HUES64 (cell line): ENCODE measurements around the gene DOCK9. TPM values are rescaled to one million over a fixed set of nuclear protein-coding genes. Genes with fewer than 3 reads are reported as not detected.

Experiments
- H3K27ac ChIP-seq: 2 replicates; pipeline ENCODE4 v1.7.0; 2013; ENCODE audit warnings: low read depth, low read length, inconsistent platforms
- H3K27me3 ChIP-seq: 2 replicates; pipeline ENCODE4 v1.6.1; 2013; ENCODE audit warnings: mild to moderate bottlenecking, low read length; ENCODE audit not compliant: insufficient read depth
- H3K36me3 ChIP-seq: 2 replicates; pipeline ENCODE4 v1.6.1; 2013; ENCODE audit warnings: mild to moderate bottlenecking, low read length; ENCODE audit not compliant: insufficient read depth
- H3K4me1 ChIP-seq: 2 replicates; pipeline ENCODE4 v1.6.1; 2013; ENCODE audit warnings: mild to moderate bottlenecking, low read length, moderate library complexity; ENCODE audit not compliant: insufficient read depth
- H3K4me3 ChIP-seq: 2 replicates; pipeline ENCODE4 v1.5.1; 2013; ENCODE audit warnings: mild to moderate bottlenecking, low read length, moderate library complexity
- H3K9ac ChIP-seq: 2 replicates; pipeline ENCODE4 v1.6.1; 2013; ENCODE audit warnings: mild to moderate bottlenecking, low read depth, low read length
- H3K9me3 ChIP-seq: 2 replicates; pipeline ENCODE4 v1.6.1; 2013; ENCODE audit warnings: low read depth, low read length; ENCODE audit not compliant: insufficient read depth
- WGBS: fragments of 150-250, 120-280 bp; methylation state at CpG from one replicate; pipeline ENCODE4 v1.1.7; 2013; ENCODE audit warnings: missing lambda C conversion rate; 5-methylcytosine and 5-hydroxymethylcytosine counted together
- polyA plus RNA-seq, 2 experiments: library from polyadenylated mRNA; stranded (reverse); fragments of 50-300 nt; gene quantifications; one replicate each; pipeline ENCODE4 v1.2.3, GENCODE V29; 2013

Gene DOCK9, protein sequence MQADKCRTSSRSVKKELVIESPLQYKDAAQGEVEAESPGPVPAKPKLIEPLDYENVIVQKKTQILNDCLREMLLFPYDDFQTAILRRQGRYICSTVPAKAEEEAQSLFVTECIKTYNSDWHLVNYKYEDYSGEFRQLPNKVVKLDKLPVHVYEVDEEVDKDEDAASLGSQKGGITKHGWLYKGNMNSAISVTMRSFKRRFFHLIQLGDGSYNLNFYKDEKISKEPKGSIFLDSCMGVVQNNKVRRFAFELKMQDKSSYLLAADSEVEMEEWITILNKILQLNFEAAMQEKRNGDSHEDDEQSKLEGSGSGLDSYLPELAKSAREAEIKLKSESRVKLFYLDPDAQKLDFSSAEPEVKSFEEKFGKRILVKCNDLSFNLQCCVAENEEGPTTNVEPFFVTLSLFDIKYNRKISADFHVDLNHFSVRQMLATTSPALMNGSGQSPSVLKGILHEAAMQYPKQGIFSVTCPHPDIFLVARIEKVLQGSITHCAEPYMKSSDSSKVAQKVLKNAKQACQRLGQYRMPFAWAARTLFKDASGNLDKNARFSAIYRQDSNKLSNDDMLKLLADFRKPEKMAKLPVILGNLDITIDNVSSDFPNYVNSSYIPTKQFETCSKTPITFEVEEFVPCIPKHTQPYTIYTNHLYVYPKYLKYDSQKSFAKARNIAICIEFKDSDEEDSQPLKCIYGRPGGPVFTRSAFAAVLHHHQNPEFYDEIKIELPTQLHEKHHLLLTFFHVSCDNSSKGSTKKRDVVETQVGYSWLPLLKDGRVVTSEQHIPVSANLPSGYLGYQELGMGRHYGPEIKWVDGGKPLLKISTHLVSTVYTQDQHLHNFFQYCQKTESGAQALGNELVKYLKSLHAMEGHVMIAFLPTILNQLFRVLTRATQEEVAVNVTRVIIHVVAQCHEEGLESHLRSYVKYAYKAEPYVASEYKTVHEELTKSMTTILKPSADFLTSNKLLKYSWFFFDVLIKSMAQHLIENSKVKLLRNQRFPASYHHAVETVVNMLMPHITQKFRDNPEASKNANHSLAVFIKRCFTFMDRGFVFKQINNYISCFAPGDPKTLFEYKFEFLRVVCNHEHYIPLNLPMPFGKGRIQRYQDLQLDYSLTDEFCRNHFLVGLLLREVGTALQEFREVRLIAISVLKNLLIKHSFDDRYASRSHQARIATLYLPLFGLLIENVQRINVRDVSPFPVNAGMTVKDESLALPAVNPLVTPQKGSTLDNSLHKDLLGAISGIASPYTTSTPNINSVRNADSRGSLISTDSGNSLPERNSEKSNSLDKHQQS (N-terminal part only)
- polyA plus RNA-seq (2013, experiment 1 of 2): 10.6 TPM
- polyA plus RNA-seq (2013, experiment 2 of 2): 16.7 TPM

DNA sequence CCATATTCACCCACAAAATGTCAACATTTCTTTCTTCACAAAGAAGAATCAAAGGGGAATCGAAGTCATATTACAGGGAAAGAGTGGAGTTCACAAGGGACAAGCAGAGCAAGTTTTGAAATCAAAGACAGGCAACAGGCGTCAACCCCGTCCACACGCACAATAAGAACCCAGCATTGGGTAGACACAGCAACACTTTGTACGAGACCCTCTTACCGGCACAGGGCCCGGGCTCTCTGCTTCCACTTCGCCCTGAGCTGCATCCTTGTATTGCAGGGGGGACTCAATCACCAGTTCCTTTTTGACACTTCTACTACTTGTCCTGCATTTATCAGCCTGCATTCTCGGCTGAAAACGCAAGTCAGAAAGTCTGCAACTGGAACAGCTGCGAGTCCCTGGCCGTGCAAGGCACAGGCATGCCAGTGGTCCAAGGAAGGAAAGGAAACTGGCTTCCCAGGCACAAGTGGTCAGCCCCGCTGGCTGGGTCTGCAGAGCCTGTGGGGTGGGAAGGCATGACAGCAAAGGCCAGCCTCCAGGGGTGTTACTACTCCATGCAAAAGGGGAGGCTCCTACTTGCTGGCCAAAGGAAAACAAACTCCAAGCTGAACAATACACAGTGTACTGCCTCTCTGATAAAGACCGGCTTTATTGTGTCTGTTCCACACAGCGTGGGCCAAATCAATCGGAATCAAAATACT, at the start of gene DOCK9:
Gene DOCK9, minus strand, starts transcription at position 497 of the 698 bp plus-strand sequence. Its CDS starts 155 bp downstream, at position 342.
- peaks cover 34% of the 10 kb centered on the region for H3K4me1 ChIP-seq
- H3K27ac ChIP-seq: no peak within 1 kb of the TSS
- H3K9me3 ChIP-seq: no peaks in the 10 kb centered on the region
- no peak within 1 kb of the TSS for H3K9ac ChIP-seq
- no peaks in the 10 kb centered on the region for H3K27me3 ChIP-seq
- no peak within 1 kb of the TSS for H3K4me3 ChIP-seq
- WGBS: 80% methylated on average over 16 of the region's 16 CpGs
- H3K36me3 ChIP-seq: no peaks in the 10 kb centered on the region

DNA sequence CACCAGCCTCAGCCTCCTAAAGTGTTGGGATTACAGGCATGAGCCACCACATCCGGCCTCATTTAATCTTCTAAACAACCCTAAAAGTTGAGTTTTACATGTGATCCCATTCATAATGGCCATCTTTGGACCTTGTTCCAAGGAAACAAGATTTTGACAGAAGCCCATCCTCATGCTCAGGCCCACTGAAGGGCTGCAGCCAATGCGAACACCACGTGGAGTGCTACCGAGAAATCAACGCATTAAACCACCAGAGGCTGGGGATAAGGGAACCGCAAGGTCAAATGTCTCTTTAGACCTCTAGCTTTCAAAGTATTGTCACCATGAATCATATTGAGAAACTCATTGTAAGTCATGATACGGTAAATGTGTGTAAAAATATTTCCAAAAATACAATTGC, 49.4 kb upstream of the DOCK9 start:
- H3K36me3 ChIP-seq: no peaks in the 10 kb centered on the region
- no peaks in the 10 kb centered on the region for H3K9me3 ChIP-seq
- WGBS: 95% methylated on average over 6 of the region's 7 CpGs
- H3K4me3 ChIP-seq: no peak overlapping the region
- no peak overlapping the region for H3K9ac ChIP-seq
- no peaks in the 10 kb centered on the region for H3K4me1 ChIP-seq
- no peaks in the 10 kb centered on the region for H3K27me3 ChIP-seq
- no peak overlapping the region for H3K27ac ChIP-seq

DNA sequence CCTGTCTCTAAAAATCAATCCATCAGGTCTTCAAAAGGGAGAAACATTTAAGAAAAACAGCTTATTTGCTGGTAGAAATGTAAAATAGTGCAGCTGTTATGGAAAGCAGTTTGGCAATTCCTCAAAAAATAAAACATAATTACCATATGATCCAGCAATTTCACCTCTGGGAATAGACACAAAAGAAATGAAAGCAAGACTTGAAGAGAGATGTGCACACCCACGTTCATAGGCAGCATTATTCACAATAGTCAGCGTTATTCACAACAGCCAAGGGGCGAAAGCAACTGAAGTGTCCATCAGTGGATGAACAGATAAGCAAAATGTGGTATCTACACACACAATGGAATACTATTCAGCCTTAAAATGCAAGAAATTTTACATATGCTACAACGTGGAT, 45.1 kb upstream of the DOCK9 start:
- Histone ChIP-seq H3K27ac (no peak overlapping the region), H3K4me1 (no peaks in the 10 kb centered on the region), H3K4me3 (no peak overlapping the region), H3K9me3 (no peaks in the 10 kb centered on the region), H3K36me3 (no peaks in the 10 kb centered on the region), H3K9ac (no peak overlapping the region), H3K27me3 (no peaks in the 10 kb centered on the region)
- 86% methylated on average over 4 of the region's 4 CpGs for WGBS

DNA sequence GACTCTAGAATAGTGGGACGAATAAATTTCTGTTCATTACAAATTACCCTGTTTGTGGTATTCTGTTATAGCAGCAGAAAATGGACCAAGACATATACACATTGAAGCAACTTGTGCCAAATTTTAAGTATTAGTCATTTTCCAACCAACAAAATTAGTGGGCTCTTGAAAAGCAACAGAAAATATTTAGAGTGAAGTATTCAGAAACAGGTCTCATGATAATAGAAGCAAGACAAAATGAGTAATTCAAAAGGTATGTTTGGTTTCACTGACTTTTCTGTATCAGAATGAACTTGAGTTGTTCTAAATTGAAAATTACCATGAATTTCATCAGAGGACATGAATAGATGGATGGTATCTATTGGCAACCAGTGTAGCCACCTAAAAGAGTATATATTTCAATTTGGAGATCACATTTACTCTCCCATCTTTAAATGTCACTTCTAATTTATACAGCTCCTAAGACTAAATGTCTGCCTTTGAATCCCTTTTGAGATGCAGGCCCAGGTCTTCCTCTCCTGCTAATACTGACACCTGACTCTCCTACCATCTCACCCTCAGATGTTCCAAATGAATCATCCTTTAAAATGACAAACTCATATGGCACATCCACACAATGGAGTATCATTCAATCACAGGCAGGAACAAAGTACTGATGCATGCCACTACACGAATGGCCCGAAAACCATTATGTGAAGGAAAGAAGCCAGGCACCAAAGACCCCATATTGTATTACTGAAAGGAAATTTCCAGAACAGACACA, 40.7 kb upstream of the DOCK9 start:
- Histone ChIP-seq H3K9me3 (no peaks in the 10 kb centered on the region), H3K9ac (no peak overlapping the region), H3K4me1 (no peaks in the 10 kb centered on the region), H3K27me3 (no peaks in the 10 kb centered on the region), H3K27ac (no peak overlapping the region), H3K4me3 (no peak overlapping the region), H3K36me3 (no peaks in the 10 kb centered on the region)
- WGBS: 100% methylated on average over 2 of the region's 3 CpGs

DNA sequence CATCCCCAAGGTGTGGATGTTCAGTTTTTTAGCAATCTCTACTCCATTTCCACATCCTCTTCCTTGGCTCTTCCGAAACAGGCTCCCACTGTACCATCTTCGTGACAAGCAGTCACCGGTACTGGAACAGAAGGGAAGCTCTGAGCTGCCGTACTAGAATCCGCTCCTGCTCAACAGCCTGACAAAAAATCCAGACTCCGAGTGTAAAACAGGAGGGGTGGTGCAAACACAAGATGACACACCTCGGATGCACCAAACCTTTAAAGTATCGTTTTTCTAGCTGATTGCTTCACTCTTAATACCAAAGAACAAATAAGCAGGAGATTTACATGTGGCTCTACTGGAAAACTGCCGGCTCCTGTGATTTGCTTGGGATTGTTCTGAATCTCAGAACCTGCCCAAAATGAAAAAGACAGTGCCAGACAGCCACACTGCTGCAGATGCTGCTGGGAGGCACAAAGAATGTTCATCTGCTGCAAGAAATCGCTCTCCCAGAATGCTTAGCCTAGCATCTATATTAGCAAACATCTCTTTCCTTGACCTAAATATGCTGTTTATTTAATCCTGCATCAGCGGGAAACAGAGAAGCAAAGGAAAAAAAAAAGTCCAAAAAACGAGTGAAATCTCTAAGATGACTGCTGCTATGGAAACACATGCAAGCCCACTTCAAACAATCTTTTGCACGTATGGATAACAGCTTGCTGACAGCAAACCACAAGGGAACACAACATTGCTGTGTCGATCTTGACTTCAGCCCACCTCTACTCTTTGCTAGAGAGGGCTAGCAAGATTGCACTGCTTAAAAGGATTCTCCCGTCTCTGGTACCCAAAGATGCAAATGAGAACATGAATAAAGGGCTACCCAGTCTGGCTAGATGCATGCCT, 38.0 kb upstream of the DOCK9 start:
- Histone ChIP-seq H3K27me3 (no peaks in the 10 kb centered on the region), H3K4me1 (no peaks in the 10 kb centered on the region), H3K9ac (no peak overlapping the region), H3K27ac (no peak overlapping the region), H3K4me3 (no peak overlapping the region), H3K9me3 (no peaks in the 10 kb centered on the region), H3K36me3 (no peaks in the 10 kb centered on the region)
- 87% methylated on average over 15 of the region's 15 CpGs for WGBS

DNA sequence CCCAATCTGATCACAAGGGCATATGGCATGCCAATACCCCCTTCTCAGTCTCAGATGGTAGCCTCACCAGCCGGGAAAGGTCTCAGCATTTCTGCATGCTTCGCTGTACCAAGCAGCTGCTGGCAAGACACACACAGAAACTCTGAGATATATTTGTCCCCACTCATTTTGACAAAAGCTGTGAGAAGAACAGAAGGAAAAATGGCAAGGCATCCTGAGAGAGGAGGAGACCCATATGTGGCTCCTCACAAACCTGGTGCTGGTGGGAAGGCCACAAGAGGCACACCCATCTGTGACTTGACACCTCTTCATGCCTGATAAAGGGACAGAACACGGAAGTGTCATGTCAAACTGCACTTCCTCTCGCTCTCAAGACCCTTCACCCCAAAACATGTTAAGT, 36.7 kb upstream of the DOCK9 start:
- Histone ChIP-seq H3K36me3 (no peaks in the 10 kb centered on the region), H3K27me3 (no peaks in the 10 kb centered on the region), H3K4me3 (no peak overlapping the region), H3K9ac (no peak overlapping the region), H3K4me1 (no peaks in the 10 kb centered on the region), H3K9me3 (no peaks in the 10 kb centered on the region), H3K27ac (no peak overlapping the region)
- 91% methylated on average over 4 of the region's 4 CpGs for WGBS

DNA sequence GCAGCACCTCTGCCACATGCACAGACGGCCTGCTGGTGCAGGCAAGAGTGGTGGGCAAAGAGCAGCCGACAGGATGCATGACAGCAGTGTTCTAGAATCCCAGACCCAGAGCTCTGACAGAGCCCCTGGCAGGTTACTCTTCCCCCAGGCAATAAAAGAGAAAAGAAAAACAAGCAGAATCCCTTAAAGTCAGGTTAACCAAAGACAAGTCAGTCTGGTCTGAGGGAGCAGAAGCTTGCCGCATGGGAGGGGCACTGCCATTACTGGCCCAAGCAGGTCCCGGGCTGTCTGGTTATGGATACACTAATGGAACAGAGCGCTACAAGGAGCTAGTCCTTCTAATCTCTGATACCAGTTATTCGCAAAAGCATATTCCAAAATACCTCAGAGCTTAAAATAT, 36.1 kb upstream of the DOCK9 start:
- no peak overlapping the region for H3K4me3 ChIP-seq
- no peak overlapping the region for H3K9ac ChIP-seq
- WGBS: 79% methylated on average over 6 of the region's 6 CpGs
- no peaks in the 10 kb centered on the region for H3K4me1 ChIP-seq
- H3K27me3 ChIP-seq: no peaks in the 10 kb centered on the region
- no peak overlapping the region for H3K27ac ChIP-seq
- no peaks in the 10 kb centered on the region for H3K36me3 ChIP-seq
- no peaks in the 10 kb centered on the region for H3K9me3 ChIP-seq

DNA sequence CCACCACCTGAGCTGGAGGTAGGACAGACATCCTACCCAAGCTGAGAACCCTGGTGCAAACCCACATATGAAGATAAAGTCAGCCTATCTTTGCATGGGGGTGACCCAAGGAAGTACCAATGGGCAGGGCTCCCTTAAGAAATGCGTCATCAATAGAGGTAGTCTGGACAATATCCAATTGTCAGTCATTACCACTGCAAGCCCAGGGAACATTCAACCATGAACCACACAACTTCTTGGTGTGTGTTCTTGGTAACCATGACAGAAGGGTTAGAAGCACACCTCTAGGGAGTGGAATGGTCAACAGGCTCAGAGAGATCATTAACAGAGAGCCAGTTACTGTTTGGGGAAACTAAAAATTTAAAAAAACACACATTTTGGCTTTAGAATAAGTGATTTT, 34.7 kb upstream of the DOCK9 start:
- no peaks in the 10 kb centered on the region for H3K27me3 ChIP-seq
- no peaks in the 10 kb centered on the region for H3K36me3 ChIP-seq
- no peak overlapping the region for H3K4me3 ChIP-seq
- no peaks in the 10 kb centered on the region for H3K4me1 ChIP-seq
- no peak overlapping the region for H3K27ac ChIP-seq
- H3K9ac ChIP-seq: no peak overlapping the region
- WGBS: 94% methylated on average over 1 of the region's 1 CpG
- no peaks in the 10 kb centered on the region for H3K9me3 ChIP-seq

DNA sequence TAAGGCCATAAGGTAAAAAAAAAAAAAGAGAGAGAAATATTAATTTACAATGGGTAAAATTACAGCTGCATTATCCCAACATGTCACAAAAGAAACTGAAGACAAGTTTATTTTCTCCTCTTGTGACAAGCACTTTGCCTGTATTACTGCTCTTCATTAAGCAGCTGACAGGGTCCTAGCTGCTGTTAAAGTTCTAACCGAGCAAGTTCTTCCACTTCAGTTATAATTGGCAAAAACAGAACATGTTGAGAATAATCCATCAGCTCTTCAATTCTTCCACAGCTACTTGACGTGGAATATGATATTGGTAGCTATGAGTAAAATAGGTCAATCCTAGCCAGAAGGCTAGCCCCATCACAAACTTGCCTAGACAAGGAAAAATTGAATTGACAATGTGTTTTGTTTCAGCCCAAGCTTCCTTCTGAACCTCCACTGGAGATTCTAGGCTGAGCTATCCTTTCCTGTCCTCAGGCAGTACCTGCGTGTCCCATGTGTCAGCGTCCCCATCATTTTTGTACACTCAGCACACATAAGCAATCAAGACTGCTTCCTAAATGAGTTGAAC, 32.2 kb upstream of the DOCK9 start:
- WGBS: 95% methylated on average over 4 of the region's 4 CpGs
- Histone ChIP-seq H3K36me3 (no peaks in the 10 kb centered on the region), H3K4me3 (no peak overlapping the region), H3K27ac (no peak overlapping the region), H3K9me3 (no peaks in the 10 kb centered on the region), H3K27me3 (no peaks in the 10 kb centered on the region), H3K4me1 (no peaks in the 10 kb centered on the region), H3K9ac (no peak overlapping the region)
